ENCODE results near the gene SELENOK.

SELENOK gene

GRCh38 chr3:53842436-53843194, 49.0 kb downstream of the SELENOK start:
- DNase-seq (ENCODE audit: low read depth) = no peak

GRCh38 chr3:53841296-53841695, 50.4 kb downstream of the SELENOK start:
- DNase-seq (ENCODE audit: low read depth) = no peak

- DNase-seq (ENCODE audit: low read depth) = no peak
Observed at GRCh38 chr3:53837331-53837730, 54.3 kb downstream of the SELENOK start.

GRCh38 chr3:53836084-53836872, 55.4 kb downstream of the SELENOK start:
- DNase-seq (ENCODE audit: low read depth) = no peak

GRCh38 chr3:53835257-53835656, 56.4 kb downstream of the SELENOK start:
- DNase-seq (ENCODE audit: low read depth) = no peak

GRCh38 chr3:53834429-53835095, 57.1 kb downstream of the SELENOK start:
- no peak for DNase-seq (ENCODE audit: low read depth)

Data from activated T-cell treated with anti-CD3 and anti-CD28 coated beads for 24 hours (primary cell).